Endometrium (tissue), 2 donors: Measurements from ENCODE around the gene PRR29.

Experiments
- FAIRE-seq: peaks from 2 replicates; lab custom pipeline; 2012; peaks lifted over from hg19 to GRCh38; lab: Jason Lieb, UNC
- donor health status: control.
- donor health status: control.

PRR29 gene

DNA sequence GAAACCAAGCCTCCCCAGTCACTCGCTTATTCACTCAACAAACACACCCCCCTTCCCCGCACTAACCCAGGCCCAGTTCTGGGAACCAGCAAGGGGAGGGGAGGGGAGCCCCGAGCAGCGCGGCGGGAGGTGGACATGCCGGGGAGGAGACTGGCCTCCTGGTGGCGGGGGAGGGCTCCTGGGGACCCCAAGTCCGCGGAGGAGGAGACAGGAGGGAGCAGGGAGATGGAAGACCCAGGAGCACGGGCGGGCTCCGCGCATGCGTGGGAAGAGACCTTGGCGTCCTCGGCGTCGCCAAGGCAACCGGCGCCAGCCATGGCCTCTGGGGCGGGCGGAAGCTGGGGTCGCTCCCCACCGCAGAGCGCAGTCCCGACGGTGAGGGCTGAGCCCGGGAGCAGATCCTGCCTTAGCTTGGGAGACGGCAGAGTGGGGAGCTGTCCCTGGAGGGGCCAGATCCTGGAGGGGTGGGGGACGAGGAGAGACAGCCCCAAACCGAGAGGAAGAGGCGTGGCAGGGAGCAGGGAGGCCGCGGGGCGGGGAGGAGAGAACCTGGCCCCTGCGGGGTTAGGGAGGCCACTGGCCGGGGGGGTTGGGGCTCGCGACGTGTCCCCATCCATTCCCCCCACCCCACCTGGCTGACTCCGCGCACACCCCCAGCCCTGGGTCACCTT lies at the start of gene PRR29:
Gene PRR29 (plus strand): TSS at position 302 of the 671 bp plus-strand sequence. CDS start 14 bp downstream, at position 316.
- no peak for FAIRE-seq

DNA sequence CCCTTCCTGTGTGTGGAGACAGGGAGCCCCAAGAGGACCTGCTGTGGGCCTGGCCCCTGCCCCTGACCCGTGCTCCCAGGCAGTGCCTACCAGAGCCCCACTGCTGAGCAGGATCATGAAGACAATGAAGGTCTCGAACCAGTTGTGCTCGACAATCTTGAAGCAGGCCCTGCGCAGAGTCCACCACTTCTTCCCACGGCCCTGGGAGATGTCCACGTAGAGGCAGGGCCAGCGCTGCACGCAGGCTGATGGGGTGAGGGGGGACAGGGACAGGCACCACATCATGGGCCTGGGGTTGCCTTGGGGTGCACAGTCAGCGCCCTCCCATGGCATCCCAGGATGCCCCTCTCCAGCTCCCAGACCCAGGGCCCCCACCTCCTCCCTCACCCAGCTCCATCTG lies 49.6 kb upstream of the PRR29 start:
- no peak for FAIRE-seq

DNA sequence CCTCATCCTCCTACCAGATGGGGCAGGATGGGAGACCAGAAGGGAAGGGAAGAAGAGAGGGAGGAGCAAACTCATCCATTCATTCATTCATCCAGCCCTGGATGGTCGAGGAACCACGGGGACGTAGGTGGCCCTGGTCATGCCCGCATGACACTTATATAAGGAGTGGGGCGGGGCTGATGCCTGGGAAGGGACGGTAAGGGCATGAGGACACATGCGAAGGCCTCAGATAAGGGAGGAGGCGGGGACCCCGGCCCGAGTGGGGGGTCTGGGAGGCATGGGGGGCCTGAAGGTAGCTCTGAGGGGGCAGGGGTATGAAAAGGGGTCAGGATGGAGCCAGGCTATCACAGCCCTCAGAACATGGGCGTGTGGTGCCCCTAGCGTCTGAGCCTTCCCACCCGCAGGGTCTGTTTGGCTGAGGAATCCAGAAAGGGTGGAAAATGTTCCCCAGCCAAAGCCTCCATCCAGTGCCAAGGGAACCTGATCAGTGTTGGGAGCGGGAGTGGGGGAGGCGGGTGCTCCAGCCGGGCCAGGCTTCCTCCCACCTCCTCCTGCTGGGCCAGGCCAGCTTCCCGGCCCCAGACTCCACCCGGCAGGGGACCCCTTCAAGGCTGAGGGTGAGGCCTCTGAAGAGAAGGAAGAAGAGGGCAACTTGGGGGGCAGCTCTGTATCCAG lies 48.4 kb upstream of the PRR29 start:
- no peak for FAIRE-seq

DNA sequence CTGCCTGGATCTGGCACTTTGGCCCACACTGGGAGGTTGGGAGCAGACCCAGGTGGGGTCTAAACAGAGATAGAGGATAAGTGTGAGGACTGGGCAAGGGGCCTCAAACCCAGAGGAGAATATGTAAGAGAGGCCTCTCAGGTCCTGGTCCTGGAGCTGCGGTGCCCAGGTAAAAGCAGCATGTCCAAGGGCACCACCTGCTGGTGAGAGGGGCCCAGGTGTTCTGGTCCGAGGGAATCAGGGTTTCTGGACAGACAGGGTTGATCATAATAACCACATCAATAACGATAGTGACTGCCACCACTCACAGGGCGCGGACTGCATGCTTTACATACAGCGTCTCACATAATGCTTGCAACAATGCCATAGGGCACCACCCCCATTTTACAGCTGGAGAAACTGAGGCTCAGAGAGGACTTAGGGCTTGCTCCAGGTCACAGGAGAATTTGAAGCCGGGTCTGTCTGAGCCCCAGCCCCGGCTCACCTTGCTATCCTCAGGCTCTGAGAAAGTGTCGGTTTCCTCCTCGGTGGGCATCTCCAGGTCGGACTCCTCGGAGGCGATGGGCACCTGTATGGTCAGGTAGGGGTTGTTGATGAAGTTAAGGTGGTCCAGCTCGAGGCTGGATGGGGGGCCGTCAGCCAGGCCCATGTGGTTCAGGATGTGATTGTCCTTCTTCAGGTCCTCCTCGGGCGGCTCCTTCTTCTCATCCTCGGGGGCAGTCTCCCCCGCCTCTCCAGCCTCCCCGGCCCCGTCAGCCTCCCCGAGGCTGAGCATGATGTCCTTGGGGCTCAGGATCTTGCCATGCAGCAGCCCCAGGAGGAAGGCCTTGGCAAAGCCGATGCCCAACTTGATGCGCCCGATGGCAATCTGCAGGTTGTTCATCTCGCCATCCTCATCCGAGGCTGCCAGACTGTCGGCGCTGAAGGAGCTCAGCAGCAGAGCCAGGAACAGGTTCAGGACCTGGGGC lies 46.9 kb upstream of the PRR29 start:
- FAIRE-seq, result no peak

DNA sequence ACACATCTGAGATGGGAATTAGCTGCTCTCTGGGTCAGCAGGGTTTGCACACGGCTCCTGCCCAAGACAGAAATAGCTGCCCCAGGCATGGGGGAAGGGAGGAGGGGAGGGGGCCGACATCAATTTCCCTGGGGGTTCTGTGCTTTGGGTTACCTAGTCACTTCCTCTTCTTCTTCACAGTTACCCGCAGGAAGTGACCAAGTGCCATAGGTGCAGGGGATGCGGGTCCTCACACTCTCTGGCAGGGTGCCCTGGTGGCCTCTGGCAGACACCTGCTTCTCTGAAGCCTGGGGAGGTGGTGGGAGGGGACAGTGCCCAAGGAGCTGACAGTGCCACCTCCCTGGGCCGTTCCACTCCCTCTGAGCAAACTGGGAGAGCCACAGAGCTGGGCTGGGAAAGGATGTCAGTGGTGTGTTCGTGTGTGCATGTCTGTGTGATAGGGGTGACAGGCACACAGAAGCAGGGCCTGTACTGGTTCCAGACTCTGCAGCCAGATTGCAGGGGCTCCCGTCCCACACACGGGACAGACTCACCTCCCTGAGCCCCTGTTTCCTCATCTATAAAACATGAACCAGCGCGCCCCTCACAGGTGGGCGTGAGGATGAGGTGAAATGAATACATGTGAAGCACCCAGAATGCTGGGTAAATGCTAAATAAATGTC lies 43.6 kb upstream of the PRR29 start:
- no peak for FAIRE-seq

DNA sequence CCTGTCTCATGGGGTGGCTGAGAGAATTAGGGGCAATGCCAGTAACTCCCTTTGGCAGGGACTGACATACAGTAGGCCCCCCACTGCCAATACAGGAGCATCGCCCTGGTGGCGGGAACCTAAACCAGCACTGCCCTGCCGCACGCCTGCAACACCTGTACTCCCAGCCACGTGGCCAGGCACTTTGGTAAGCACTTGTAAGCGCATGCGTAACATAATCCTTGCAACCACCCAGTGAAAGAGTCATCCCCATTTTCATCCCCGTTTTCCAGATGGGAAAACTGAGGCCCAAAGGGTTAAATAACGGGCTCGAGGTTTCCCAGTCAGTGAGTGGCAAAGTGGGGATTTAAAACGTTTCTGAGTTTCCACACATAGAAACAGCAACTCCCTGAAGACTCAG lies 42.9 kb upstream of the PRR29 start:
- no peak for FAIRE-seq

DNA sequence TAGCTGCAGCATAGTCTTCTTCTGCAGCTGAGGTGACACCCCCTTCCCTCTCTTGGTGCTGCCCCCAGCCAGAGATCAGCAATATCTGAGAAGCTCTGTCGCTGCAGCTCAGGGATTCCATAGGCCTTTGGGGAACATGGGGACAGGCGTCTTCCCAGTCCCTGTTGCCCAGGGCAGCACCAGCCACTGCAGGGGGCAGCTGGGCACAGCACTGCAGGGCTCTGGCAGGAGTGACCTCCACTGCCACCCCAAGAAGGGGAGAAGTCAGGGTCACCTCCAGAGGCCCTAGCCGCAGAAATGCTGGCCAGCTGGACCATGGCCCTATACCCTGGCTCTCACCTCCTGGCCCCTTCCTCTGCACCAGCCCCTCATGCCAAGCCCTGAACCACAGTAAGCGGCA lies 42.4 kb upstream of the PRR29 start:
- FAIRE-seq, result no peak

DNA sequence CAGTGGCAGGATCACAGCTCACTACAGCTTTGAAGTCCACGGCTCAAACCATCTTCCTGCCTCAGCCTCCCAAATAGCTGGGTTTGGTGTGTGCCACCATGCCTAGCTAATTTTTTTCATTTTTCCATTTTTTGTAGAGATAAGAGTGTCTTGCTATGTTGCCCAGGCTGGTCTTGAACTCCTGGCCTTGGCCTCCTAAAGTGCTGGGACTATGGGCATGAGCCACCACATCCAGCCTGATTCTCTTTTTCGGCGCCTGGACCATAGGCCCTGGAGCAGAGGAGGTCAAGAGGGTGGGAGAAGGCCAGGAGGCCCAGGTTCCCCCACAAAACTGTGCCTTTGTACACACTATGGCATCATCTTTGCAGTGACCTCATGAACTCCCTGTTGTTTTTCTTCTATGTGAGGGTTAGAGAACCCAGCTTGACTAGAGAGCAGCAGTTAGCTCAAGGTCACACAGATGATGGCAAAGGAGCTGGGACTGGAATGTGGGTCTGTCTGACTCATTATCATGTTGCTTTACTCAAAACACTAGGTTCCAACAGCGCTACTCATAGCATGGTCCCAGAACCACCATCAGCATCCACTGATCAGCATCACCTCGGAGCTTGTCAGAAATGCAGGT lies 41.7 kb upstream of the PRR29 start:
- no peak for FAIRE-seq

DNA sequence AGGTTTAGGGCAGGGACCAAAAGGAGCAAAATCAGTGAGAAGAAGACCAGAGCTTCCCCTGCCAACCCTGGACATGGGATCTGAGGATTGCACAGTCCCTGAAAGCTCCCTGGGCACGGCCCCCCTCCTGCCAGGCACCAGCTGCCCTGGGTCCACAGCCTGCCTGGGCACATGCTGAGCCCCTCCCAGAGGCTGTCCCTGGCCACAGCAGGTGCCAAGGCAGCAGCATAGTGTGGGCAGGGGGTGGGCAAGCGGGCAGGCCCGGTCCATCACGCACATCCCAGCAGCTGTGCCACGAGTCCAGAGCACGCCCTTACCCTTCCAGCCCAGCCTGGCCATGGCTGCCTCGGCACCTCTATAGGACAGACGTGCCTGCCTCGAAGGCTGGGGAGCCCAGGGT lies 38.1 kb upstream of the PRR29 start:
- FAIRE-seq, result no peak

DNA sequence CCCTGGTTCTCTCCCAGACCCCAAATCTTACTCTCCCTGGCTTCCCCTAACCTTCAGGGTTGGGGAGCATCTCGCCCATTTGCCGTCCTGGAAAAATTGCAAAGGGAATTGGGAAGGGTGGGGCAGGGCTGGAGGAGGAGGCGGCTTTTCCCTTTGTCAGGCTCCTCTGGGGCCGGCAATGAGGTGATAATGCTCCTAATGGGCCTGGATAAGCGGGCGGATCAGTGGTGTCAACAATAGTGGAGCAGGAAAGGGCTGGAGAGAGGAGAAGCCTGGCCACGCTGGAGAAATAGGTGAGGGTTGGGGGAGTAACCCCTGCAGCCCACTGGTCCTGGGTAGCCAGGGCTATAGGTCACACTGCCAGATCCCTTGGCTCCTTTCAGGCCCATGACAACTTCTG lies 37.7 kb upstream of the PRR29 start:
- no peak for FAIRE-seq

DNA sequence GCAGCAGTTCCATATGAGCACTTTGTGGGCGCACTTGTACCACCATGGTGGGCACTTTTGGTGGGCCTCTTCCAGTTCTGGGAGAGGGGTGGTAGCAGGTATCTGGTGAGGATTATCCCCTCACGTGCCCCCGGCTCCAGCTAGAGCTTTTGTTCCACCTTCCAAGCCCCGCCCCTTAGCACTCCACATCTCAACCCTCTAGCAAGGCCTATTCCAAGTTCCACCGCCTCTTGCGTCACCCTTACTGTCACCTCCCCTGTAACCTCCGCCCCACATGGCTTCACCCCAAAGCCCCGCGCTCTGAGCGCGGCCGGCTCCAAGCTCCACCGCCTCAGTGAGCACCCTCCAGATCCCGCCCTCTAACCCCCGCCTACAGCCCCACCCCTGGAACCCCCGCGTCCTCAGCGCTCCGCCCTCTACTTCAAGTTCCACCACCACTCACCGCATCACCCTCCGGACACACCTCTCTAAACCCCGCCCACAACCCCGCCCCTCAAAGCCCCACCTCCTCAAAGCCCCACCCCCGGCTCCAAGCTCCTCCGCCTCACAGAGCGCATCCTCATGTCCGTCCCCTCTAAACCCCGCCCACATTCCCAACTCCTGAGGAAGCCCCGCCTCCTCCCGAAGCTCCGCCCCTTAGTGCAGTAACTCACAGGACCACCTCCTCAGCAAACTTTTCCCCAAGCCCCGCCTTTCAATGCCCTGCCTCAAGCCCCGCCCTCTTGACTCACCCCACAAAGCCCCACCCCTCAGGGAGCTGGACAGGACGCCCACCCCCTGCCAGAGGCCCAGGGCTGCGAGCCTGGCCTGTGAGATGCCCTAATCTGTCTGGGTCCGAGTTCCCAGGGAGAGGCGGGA lies 36.6 kb upstream of the PRR29 start:
- no peak for FAIRE-seq

DNA sequence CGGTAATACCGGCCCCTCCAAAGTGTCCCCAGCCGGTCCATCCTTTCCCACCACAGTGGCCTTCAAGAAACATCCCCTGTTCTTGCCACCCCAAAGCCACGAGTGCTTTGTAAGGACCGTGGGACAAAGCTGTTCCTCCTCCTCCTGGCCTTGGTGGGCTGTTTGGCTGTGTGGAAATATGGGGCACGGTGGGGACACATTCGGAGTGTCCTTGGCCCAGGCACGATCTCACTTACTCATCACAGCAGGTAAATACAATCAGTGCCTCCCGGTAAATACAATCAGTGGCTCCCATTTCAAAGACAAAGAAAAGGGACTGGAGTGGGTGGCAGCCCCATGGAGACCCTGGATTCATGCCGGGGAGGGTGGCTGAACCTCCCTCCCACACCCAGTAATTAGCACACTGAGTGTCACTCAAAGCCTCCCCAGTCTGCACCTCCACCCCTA lies 35.8 kb upstream of the PRR29 start:
- no peak for FAIRE-seq

DNA sequence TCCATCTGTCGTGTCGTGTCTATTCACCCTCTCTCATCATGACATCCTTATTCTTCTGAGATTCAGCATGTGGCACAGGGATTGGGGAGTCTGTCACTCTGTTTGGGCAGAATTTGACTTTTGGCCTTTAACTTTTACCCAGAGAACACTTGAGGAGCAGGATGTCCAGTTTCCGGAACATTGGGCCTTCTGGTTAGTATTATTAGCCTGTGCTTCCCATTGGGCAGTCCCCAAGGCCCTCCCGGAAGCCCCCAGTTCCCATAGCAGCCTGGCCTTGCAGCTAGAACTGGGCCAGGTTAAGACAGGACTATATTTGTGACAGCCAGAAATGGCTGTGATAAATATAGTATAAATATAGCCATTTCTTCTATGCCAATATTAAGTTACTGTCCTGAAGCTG lies 35.0 kb upstream of the PRR29 start:
- no peak for FAIRE-seq

DNA sequence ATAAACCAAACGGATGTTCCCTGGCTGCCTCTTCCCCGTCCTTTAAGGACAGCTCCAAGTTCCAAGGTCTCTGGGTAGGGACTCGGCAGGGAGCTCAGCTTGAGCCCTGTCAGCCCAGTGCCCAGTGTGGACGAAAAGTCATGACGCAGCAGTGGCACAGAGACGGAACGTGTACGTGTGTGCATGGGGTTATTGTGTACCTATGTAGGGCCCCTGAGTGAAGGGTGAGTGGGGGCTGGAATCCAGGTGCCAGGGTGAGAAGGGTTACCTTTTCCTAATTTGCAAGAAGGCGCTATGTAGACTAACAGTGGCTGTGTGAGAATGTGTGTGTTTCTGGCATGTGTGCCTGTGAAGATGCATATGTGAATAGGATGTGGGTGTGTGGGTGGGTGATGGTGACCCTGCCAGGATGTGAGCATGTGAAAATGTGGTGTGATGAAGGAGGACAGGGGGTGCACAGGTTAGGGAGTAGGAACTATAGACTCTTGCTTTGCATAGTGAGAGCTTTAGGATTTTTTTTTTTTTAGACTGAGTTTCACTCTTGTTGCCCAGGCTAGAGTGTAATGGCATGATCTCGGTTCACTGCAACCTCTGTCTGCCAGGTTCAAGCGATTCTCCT lies 31.4 kb upstream of the PRR29 start:
- no peak for FAIRE-seq

DNA sequence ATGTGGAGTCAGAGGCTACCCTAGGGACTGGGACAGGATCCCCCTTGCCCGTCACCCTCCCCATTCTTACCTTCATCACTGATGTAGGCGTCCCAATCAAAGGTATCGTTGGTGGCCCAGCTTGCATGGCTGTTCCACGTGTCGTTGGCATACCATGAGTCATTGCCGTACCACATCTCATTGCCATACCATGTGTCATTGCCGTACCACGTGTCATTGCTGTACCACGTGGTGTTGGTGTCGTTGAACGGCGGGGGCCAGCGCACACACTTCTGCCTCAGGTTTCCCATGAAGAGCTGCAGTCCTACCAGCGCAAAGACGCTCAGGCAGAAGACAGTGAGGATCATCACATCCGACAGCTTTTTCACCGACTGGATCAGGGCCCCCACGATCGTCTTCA lies 30.2 kb upstream of the PRR29 start:
- no peak for FAIRE-seq

DNA sequence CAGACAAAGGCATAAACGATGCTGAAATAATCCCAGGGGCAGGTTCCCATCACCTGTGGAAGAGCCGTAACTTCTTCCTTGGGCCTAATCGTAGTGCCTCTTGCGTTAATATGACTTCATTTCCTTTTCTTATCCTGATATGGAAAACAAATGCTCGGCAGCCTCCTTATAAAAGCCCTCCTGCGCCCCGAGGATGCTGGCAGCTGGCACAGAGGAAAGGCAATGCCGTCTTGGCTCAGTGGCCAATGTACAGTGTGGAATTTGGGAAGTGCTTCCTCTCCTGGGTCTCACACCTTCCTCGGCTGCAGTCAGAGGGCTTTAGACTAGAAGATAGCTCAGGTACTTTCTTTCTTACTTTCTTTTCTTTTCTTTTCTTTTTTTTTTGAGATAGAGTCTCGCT lies 28.9 kb upstream of the PRR29 start:
- no peak for FAIRE-seq

DNA sequence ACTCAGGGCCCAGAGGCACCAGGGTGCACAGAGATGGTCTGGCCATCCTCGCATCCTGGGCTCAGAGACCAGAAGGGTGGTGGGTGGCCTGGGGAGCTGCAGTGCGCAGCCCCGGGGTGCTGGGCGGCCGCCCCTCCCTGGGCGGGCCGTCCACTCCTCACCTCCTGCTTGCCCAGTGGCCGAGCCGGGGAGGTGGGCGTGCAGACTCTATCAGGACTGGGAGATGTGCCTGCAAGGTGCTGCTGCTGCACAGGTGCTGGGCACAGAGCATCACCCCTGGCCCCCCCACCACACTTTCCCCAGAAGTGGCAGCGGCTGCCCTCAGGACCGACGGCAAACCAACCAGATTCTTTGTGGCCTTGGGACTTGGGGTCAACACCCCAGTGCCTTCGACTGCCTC lies 25.4 kb upstream of the PRR29 start, which contains the start of gene SCN4A:
Gene SCN4A (minus strand): TSS at position 123 of the 400 bp plus-strand sequence. CDS start 77 bp downstream, at position 46.
- FAIRE-seq, result no peak

DNA sequence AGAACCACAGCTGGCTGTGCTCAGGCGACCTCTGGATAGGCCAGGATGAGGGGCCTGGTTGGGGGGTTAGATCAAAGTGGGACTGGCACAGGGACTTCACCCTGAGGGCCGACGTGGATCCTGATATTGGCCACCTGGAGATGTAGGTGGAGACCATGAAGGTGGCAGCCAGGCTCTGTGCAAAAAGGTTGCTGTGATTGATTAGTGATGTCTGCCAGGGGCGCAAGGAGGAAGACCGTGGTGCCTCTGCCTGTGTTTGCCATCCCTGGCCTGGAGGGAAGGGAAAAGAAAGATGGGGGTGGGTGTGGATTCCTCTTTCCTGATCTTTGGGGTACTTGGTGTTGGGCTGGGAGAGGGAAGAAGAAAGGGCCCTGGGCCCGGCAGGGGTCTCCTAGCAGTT lies 24.9 kb upstream of the PRR29 start:
- FAIRE-seq, result no peak

DNA sequence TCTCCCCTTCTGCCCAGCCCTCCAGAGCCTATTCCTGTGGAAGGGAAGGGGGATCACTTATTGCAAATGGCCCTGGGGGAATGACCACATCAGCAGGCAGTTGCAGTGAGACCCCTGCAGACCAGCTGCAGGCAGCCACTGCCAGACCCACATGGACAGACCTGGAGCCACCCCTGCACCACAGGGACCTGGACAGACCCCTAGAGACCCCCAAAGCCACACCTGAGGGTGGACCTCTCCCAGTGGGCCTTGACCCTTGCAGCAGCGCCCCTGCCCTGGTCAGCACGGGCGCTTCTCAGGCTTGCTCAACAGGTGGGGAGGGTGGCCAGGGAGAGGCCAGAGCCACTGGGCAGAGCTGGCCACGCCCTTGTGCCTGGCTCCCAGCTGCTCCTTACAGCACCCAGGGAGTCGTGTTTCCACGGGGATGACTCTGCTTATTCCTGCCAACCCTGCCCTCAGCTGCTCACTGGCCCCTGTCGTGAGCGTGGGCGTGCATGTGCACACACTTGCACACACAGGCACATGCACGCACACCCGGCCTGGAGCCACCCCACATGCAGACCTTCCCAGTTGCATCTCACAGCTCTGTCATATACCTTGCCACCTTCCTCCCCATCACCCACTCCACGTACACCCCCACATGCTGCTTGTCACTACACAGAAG lies 24.1 kb upstream of the PRR29 start:
- no peak for FAIRE-seq
